UCSD-AML1 (cell line): ENCODE data around the gene PKP1.

Experiments
- DNase-seq: peaks from one replicate; lab custom pipeline; 2025; ENCODE audit not compliant: unreplicated experiment; lab: John Stamatoyannopoulos, UW

Gene PKP1

DNA sequence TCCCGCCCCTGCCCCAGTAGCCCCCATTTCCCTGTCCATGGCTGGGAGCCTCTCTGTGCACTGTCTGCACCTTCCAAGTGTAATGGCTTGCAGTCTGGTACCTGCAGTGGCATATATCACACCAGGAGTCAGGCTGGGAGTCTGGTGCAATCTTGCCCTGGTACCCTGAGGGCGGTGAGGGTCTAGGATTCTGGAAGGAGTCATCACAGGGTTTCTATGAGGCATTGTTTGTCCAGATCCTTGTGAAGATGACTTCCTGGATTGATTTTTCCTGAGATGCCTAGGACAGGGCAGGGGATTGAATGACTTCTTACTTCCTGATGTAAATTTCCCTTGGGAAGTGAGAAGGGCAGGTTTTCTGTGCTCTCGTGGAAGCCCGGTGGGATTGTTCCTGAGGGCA is 5.9 kb upstream of the PKP1 start:
- DNase-seq, result no peak

- DNase-seq, result no peak
These were observed 4.0 kb upstream of the PKP1 start for GRCh38 chr1:201279313-201279712.

- no peak for DNase-seq
These were observed 2.4 kb upstream of the PKP1 start for GRCh38 chr1:201280884-201281283.

DNA sequence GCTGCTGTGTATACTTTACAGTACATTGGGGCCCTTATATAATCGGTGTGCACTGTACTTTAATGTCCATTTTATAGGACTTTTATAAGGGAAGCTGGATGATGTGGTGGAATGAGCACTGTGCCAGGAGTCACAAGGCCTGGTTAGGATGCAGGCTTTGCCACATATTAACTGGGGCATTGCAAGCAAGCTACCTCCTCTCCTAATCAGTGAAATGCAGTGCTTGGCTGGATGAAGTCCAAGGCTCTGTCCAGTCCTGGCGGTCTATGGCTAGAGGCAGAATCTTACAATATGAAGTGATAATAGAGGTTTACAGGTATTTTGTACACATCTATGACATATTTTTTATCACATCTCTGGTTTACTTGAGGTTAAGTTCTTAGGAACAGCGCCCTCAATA is 1.7 kb upstream of the PKP1 start:
- DNase-seq, result no peak

GRCh38 chr1:201282216-201282615 is 1.1 kb upstream of the PKP1 start:
- DNase-seq, result no peak

DNA sequence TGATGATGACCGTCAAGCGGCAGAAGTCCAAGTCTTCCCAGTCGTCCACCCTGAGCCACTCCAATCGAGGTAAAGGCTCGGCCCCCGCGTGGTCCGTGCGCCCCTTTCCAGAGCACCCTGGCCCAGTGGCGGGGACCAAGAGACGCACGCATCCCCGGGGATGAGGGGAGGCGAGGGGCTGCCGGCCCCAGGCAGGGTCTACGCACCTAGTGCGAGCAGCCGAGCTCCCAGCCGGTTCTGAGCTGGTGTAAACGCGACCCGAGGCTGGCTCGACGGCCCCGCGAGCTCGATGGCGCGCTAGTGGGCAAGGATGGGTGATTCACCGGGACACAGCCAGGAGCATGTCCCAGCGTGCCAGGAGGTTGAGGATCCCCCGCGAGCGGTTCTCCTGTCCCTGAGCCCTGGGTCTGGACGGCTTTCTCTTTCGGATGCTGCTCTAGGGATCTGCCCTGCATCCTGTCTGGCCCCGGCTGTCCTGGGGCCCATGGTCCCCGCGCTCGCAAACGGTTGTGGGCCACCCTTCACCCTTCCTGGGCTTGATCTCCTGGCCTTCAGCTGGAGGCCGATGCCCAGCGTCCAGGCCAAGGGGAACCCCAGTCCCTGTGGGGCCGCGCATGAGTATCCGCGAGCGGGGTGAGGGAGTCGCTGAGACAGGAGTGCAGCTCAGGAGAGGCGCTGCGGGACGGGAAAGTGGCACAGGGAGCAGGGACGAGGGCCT is 689 bp downstream of the PKP1 start:
- DNase-seq, result no peak

- DNase-seq, result no peak
These were observed 1.3 kb downstream of the PKP1 start for GRCh38 chr1:201284636-201285035.

- DNase-seq, result no peak
These were observed 2.5 kb downstream of the PKP1 start for GRCh38 chr1:201285846-201286245.

DNA sequence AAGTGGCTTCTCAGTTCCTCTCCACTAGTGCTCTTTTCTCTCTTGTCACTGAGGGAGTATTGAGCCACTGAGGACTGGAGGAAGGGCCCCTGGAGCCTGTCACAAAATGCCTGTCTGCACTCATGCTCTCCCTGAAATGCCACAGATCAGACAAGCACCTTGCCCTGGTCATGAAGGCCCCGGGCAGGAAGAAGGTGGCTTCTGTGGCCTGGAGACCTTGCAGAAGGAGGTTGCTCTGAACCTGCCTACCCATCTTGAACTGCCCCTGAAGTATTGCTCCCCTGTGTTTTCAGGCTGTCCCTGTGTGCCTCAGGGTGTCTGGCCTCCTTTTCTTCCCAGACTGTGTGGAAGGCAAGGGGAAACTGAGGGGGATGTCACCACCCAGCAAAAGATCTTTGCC is 3.1 kb downstream of the PKP1 start:
- no peak for DNase-seq

- no peak for DNase-seq
These were observed 4.7 kb downstream of the PKP1 start for GRCh38 chr1:201288007-201288406.

GRCh38 chr1:201288765-201289164 is 5.5 kb downstream of the PKP1 start:
- no peak for DNase-seq

DNA sequence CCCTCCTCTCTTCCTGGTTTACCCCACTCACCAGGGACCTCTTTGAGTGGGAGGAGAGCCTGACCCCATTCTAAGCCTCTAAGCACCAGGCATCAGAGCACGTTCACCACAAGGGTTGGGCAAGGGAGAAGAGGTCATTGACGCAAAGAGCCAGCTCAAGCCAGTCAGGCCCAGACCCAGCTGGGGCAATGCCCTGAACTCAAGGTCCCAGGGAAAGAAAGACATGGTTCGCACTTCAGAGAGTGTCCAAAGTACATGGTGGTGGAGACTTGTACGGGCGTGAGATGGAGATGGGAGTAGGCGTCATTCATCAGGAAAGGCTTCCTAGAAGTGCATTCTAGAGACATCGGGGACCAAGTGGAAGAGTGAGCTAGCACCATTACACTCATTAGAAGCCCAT is 7.2 kb downstream of the PKP1 start:
- no peak for DNase-seq

GRCh38 chr1:201291916-201292315 is 8.6 kb downstream of the PKP1 start:
- DNase-seq, result no peak

GRCh38 chr1:201294876-201295275 is 11.6 kb downstream of the PKP1 start:
- DNase-seq, result no peak

DNA sequence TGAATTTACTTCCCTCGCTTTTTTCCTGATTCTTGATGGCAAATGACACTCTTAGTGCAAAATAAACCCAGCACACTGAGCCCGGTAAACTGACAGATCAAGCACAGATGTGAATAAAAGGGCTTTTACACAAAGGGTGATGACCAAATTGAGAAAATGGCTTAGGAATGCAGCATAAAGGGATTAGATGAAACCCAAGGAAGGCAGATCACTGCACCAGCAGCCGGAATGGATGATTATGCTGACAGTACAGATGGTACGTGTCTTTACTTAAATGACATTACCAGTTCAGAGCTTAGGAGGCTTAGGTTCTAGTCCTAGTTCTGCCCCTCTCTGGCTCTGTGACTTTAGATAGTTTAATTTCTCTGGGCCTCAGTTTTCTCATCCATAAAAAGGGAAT is 12.0 kb downstream of the PKP1 start:
- DNase-seq, result no peak

DNA sequence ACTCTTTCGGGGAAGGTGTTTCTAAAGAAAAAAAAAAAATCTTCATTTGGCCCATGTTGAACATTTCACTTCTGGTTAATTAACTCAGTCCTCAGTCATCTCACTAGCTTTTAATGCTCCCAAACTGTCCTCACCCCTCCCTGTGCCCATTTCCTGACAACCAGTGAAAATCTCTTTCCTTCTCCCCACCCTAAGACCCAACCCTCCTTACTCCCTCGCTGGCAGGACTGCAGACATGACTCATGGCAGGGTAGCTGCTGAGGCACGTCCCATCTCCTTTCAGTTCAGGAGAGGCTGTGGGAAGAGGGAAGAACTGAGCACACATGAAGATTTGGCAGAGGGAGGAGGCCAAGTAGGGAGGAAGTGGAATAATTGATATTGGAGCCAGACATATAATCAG is 12.6 kb downstream of the PKP1 start:
- DNase-seq, result no peak

DNA sequence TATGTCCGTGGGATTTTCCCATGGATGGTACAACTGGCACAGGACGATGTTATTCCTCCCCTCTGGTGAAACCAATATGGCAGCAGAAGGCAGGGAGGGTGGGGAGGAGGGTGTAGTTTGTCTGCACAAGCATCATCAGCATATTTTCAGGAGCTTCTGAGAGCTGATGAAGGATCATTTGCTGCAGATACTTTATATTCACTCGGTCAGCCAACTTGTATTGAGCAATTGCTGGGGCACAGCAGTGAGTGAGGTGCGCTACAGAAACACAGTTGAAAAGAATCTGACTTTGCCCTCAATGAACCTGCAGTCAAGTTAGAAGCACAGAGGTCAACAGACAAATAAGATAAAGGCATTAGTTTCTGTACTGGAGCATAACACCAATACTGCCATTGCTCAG is 13.0 kb downstream of the PKP1 start:
- no peak for DNase-seq

GRCh38 chr1:201298396-201299381 is 15.4 kb downstream of the PKP1 start:
- no peak for DNase-seq

DNA sequence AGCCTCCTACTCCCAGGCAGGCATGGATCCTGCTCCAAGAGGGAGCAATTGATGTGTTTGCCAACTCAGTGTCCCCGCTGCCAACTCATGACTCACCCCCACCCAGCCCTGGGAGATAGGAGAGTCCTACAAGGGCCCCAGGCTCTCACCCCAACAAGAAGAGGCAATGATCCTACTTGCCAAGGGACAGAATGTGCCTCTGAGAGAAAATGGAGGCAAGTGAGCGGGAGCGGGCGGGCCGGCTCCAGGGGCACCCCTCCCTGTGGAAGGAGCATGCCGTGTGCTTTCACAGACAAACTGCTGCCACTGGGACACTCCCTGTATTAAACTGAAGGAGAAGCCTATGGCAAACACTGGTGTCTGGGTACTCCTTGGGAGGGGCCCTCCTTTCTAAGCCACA is 16.7 kb downstream of the PKP1 start:
- DNase-seq, result no peak

GRCh38 chr1:201300641-201301040 is 17.3 kb downstream of the PKP1 start:
- no peak for DNase-seq

- no peak for DNase-seq
These were observed 19.2 kb downstream of the PKP1 start for GRCh38 chr1:201302163-201303152.
